Spleen (tissue), 11 donors: ENCODE measurements around the gene TSHZ2. TPM values are rescaled to one million over a fixed set of nuclear protein-coding genes. Genes with fewer than 3 reads are reported as not detected.
"Not testable (repeated sequence)": the region's sequence is repeated elsewhere in the genome, so short reads cannot be mapped to it uniquely, and the experiment has no call there.

Source experiments
- DNase-seq: peaks from one replicate; pipeline ENCODE4 v3.0.0-alpha.2; 2020
- H3K27ac ChIP-seq, 8 donors: fragments of 200-600 bp; sonication (generic) in 7 of 8; 1 replicate in 4 of 8; 2 replicates in 4 of 8; pipeline versions ENCODE4 v1.5.0 to v1.8.0; 2016 to 2021; ENCODE audit warnings: inconsistent platforms in 4 of 8, mild to moderate bottlenecking in 4 of 8, moderate library complexity in 1 of 8
- H3K27me3 ChIP-seq, 7 donors: fragments of 200-600 bp; sonication (generic) in 6 of 7; replicated peaks in 1 of 7; 1 replicate in 4 of 7; 2 replicates in 3 of 7; pipeline versions ENCODE4 v1.5.0 to v1.8.0; 2016 to 2021; ENCODE audit warnings: inconsistent platforms in 3 of 7, mild to moderate bottlenecking in 1 of 7
- H3K36me3 ChIP-seq, 6 donors: fragments of 200-600 bp; sonication (generic) in 5 of 6; 1 replicate in 4 of 6; 2 replicates in 2 of 6; pipeline versions ENCODE4 v1.5.0 to v1.8.0; 2016 to 2021; ENCODE audit warnings: inconsistent platforms in 2 of 6
- H3K4me1 ChIP-seq, 6 donors: fragments of 200-600 bp; sonication (generic) in 5 of 6; 1 replicate in 3 of 6; 2 replicates in 3 of 6; pipeline versions ENCODE4 v1.5.0 to v1.8.0; 2016 to 2021; ENCODE audit warnings: inconsistent platforms in 3 of 6
- H3K4me3 ChIP-seq, 8 donors: fragments of 200-600 bp; sonication (generic) in 7 of 8; 1 replicate in 4 of 8; 2 replicates in 4 of 8; pipeline versions ENCODE4 v1.5.0 to v1.8.0; 2016 to 2021; ENCODE audit warnings: inconsistent platforms in 4 of 8, mild to moderate bottlenecking in 4 of 8, moderate library complexity in 2 of 8
- H3K9me3 ChIP-seq, 8 donors: fragments of 200-600 bp; sonication (generic) in 7 of 8; 1 replicate in 4 of 8; 2 replicates in 4 of 8; pipeline versions ENCODE4 v1.5.0 to v1.8.0; 2016 to 2021; ENCODE audit warnings: inconsistent platforms in 4 of 8
- CTCF ChIP-seq, 11 experiments: fragments of 200-600 bp in 7 of 11; fragments of 450-650 bp in 4 of 11; sonication (generic) in 4 of 11; IDR thresholded peaks in 8 of 11; conservative IDR thresholded peaks in 3 of 11; 1 replicate in 7 of 11; 2 replicates in 4 of 11; pipeline versions ENCODE4 v1.4.0 to v1.8.0; 2016 to 2021; ENCODE audit warnings: antibody characterized with exemption in 11 of 11, inconsistent platforms in 4 of 11, mild to moderate bottlenecking in 1 of 11
- POLR2A ChIP-seq, 3 donors: fragments of 450-650 bp; IDR thresholded peaks; one replicate each; pipeline ENCODE4 v1.5.1; 2017; ENCODE audit warnings: antibody characterized with exemption in 3 of 3, mild to moderate bottlenecking in 1 of 3
- POLR2AphosphoS5 ChIP-seq, 3 donors: sonication (generic); formaldehyde crosslinking; IDR thresholded peaks; one replicate each; pipeline ENCODE4 v1.5.1; 2017; ENCODE audit warnings: antibody characterized with exemption in 3 of 3
- WGBS, 5 donors: extraction: QIAGEN DNeasy Blood & Tissue Kit in 3 of 5; methylation state at CpG; one replicate each; pipeline versions ENCODE4 v1.1.5 to v1.1.7; 2013 to 2018; 5-methylcytosine and 5-hydroxymethylcytosine counted together
- intact Hi-C: fragments of 100-400 bp; cut with DNase I; formaldehyde crosslinking; loops from one replicate; pipeline ENCODE4 v1.15.0; 2023; ENCODE audit warnings: low total_unique reads
- polyA plus RNA-seq, 3 donors: library from polyadenylated mRNA; stranded (reverse); fragments of 200-250 nt; gene quantifications; one replicate each; pipeline ENCODE4 v1.2.1, GENCODE V29; 2013
- total RNA-seq, 7 donors: library from RNA; depleted of rRNA in 3 of 7; stranded (reverse); fragments of >200 nt in 3 of 7; fragmentation: NEBNext Ultra II Directional in 4 of 7; extraction: Animal tissue kit (Norgen Biotek cat#: 25700) in 4 of 7; gene quantifications; one replicate each; pipeline versions ENCODE4 v1.1.0 to v1.2.1, GENCODE V29; 2016 to 2021
- donor health status: healthy with polysubstance abuse.
- donor health status: DM: no; HTN: no; CAD: no; lungs with moderate emphysema.
- donor health status: DM: no; HTN: no; CAD: no.
- donor health status: Bipolar disorder and iron deficiency.
- donor health status: healthy.
- donor health status: DM: no; HTN: no; CAD: no.
- donor health status: DM: yes; HTN: yes; CAD: no.

TSHZ2 gene
- total and polyA plus RNA-seq, 10 donors, result 0.86 to 19.2 (median 15.7) TPM

GRCh38 chr20:53020834-53021233 lies 48.7 kb downstream of the TSHZ2 start:
- intact Hi-C loops, result no loop called here
- no peak overlapping the region for H3K27ac ChIP-seq
- peaks cover 0 to 6% (median 0%) of the 10 kb centered on the region in 8 donors for H3K9me3 ChIP-seq
- WGBS, 5 donors, result 57 to 78% (median 73%) methylated on average over 2 of the region's 2 CpGs
- DNase-seq, result no peak
- H3K4me3 ChIP-seq, result no peak overlapping the region
- no peaks in the 10 kb centered on the region for H3K27me3 ChIP-seq
- H3K36me3 ChIP-seq, result no peaks in the 10 kb centered on the region
- no peak for TF ChIP-seq POLR2A (IDR thresholded peaks at IDR 0.05)
- TF ChIP-seq CTCF (IDR thresholded peaks at IDR 0.05 in 8 of 11, conservative IDR thresholded peaks at IDR 0.05 in 3 of 11), result no peak
- H3K4me1 ChIP-seq, result no peaks in the 10 kb centered on the region

- no peaks in the 10 kb centered on the region for H3K36me3 ChIP-seq
- no peaks in the 10 kb centered on the region for H3K27me3 ChIP-seq
- WGBS, 5 donors, result 59 to 84% (median 71%) methylated on average over 3 of the region's 3 CpGs
- intact Hi-C loops, result no loop called here
- no peaks in the 10 kb centered on the region for H3K9me3 ChIP-seq
- H3K27ac ChIP-seq, result no peak overlapping the region
- H3K4me3 ChIP-seq, result no peak overlapping the region
- DNase-seq, result no peak
- no peaks in the 10 kb centered on the region for H3K4me1 ChIP-seq
- TF ChIP-seq CTCF (IDR thresholded peaks at IDR 0.05 in 8 of 11, conservative IDR thresholded peaks at IDR 0.05 in 3 of 11) (no peak), POLR2AphosphoS5 (IDR thresholded peaks at IDR 0.05) (no peak), POLR2A (IDR thresholded peaks at IDR 0.05) (no peak)
Observed at GRCh38 chr20:53021934-53022333, 49.8 kb downstream of the TSHZ2 start.

GRCh38 chr20:53023732-53024520 lies 51.8 kb downstream of the TSHZ2 start:
- no peak overlapping the region for H3K4me3 ChIP-seq
- H3K36me3 ChIP-seq, result no peaks in the 10 kb centered on the region
- no peak for DNase-seq
- TF ChIP-seq CTCF (IDR thresholded peaks at IDR 0.05 in 8 of 11, conservative IDR thresholded peaks at IDR 0.05 in 3 of 11) (no peak), POLR2AphosphoS5 (IDR thresholded peaks at IDR 0.05) (no peak), POLR2A (IDR thresholded peaks at IDR 0.05) (no peak)
- intact Hi-C loops, result no loop called here
- no peak overlapping the region for H3K27ac ChIP-seq
- WGBS, 5 donors, result 25 to 39% (median 33%) methylated on average over 5 of the region's 5 CpGs
- H3K27me3 ChIP-seq, result no peaks in the 10 kb centered on the region
- no peaks in the 10 kb centered on the region for H3K4me1 ChIP-seq
- H3K9me3 ChIP-seq, result no peaks in the 10 kb centered on the region

DNA sequence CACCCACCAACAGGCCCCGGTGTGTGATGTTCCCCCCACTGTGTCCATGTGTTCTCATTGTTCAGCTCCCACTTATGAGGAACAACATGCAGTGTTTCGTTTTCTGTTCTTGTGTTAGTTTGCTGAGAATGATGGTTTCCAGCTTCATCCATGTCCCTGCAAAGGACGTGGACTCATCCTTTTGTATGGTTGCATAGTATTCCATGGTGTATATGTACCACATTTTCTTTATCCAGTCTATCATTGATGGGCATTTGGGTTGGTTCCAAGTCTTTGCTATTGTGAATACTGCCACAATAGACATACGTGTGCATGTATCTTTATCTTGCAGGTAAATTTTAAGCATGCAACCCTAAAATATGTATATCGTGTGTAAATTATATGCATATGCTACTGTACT lies 52.5 kb downstream of the TSHZ2 start:
- H3K4me3 ChIP-seq, H3K36me3 ChIP-seq, H3K4me1 ChIP-seq, H3K27me3 ChIP-seq, intact Hi-C loops, H3K9me3 ChIP-seq, DNase-seq, H3K27ac ChIP-seq: not testable (repeated sequence)
- 88 to 95% (median 91%) methylated on average over 5 of the region's 5 CpGs for WGBS, 5 donors
